Measurements from ENCODE around the gene MAGEB6B. TPM values are rescaled to one million over a fixed set of nuclear protein-coding genes. Genes with fewer than 3 reads are reported as not detected.

The MAGEB6B gene
- not detected in 2 replicates for total RNA-seq (2016; rRNA removed; fragmentation: Illumina TruSeq; extraction: Trizol)
- total RNA-seq (2016; cell fraction: cytosol; rRNA removed; fragmentation: Illumina TruSeq; extraction: Trizol; ENCODE audit: low read depth): not detected in 2 replicates
- not detected in 2 replicates for total RNA-seq (2016; cell fraction: insoluble cytoplasmic fraction; rRNA removed; fragmentation: Illumina TruSeq; extraction: Trizol)
- not detected in 2 replicates for total RNA-seq (2016; cell fraction: membrane; rRNA removed; fragmentation: Illumina TruSeq; extraction: Trizol)
- not detected in 2 replicates for total RNA-seq (2016; cell fraction: nucleus; rRNA removed; fragmentation: Illumina TruSeq; extraction: Trizol)
- not detected in 2 replicates for polyA plus RNA-seq (2011; rRNA removed)
- polyA plus RNA-seq (2011; cell fraction: cytosol; rRNA removed): not detected in 2 replicates
- not detected in 2 replicates for polyA plus RNA-seq (2011; cell fraction: nucleus; rRNA removed)
- not detected in 2 replicates for polyA plus RNA-seq (2012)
- polyA plus RNA-seq (2016; cell fraction: cytosol; fragmentation: Illumina TruSeq; extraction: Trizol; ENCODE audit: low read depth): not detected in 2 replicates
- not detected in 2 replicates for polyA plus RNA-seq (2016; cell fraction: insoluble cytoplasmic fraction; fragmentation: Illumina TruSeq; extraction: Trizol; ENCODE audit: low read depth)
- polyA plus RNA-seq (2016; cell fraction: membrane; fragmentation: Illumina TruSeq; extraction: Trizol; ENCODE audit: low read depth): not detected in 2 replicates
- not detected in 2 replicates for polyA plus RNA-seq (2016; cell fraction: nucleus; fragmentation: Illumina TruSeq; extraction: Trizol; ENCODE audit: insufficient read depth, low read depth)
- not detected in 2 replicates for polyA minus RNA-seq (2011; rRNA and poly(A)+ RNA removed; ENCODE audit: low replicate concordance)
- not detected in 2 replicates for polyA minus RNA-seq (2011; cell fraction: cytosol; rRNA and poly(A)+ RNA removed)
- not detected in 2 replicates for polyA minus RNA-seq (2011; cell fraction: nucleus; rRNA and poly(A)+ RNA removed)
- Bru-seq, nascent RNA: not detected
- BruChase-seq, experiment 1, labeled RNA remaining after a 6-hour chase: not detected
- BruChase-seq, experiment 2, labeled RNA remaining after a 2-hour chase: not detected
- long read RNA-seq, experiment 1: 0 reads
- long read RNA-seq, experiment 2: 0 reads

GRCh38 chrX:26160301-26160700 is at the start of gene MAGEB6B:
MAGEB6B (plus strand) TSS chrX:26160601; CDS start chrX:26160601, 0 bp downstream.
- H2AFZ ChIP-seq (ENCODE audit: low read length): no peak within 1 kb of the TSS
- H3K27ac ChIP-seq (ENCODE audit: extremely low read length, insufficient read depth, low read length): no peak within 1 kb of the TSS
- in situ Hi-C loops (cut with HindIII; ENCODE audit: extremely low pct_ligation_motif_present, low pct_unique_long_range_greater_than_20kb) (no loop called here), intact Hi-C loops (cut with micrococcal nuclease; ENCODE audit: unreplicated experiment) (no loop called here)
- no peaks in the 10 kb centered on the region for H3K27me3 ChIP-seq (ENCODE audit: control insufficient read depth in 1 of 2, insufficient read depth in 2 of 2, low read length in 2 of 2)
- H3K4me1 ChIP-seq (ENCODE audit: insufficient read depth, low read length): no peaks in the 10 kb centered on the region
- H3K4me2 ChIP-seq (ENCODE audit: low read depth, low read length): no peak within 1 kb of the TSS
- peaks cover 11% of the 10 kb centered on the region; the same call in 1 of the 2 replicates for H3K9me3 ChIP-seq (ENCODE audit: low read length)
- WGBS (ENCODE audit: low lambda C conversion rate): no CpG with 5 or more reads among the region's 10 CpGs
- POLR2A ChIA-PET: no interaction called here
- CTCF ChIA-PET (ENCODE audit: low intra/inter-chr PET ratio, low total read pairs): no interaction called here
- no peaks in the 10 kb centered on the region for H4K20me1 ChIP-seq (ENCODE audit: insufficient read depth, low read length)
- TF ChIP-seq NR2C2 (CRISPR knock-in tag; IDR thresholded peaks at IDR 0.05; ENCODE audit: borderline replicate concordance): no peak
- no peak within 1 kb of the TSS for H3K4me3 ChIP-seq (replicated peaks in 1 of 3; ENCODE audit: insufficient read depth in 1 of 3, low read depth in 2 of 3, low read length in 3 of 3)
- ATAC-seq (no peak), FAIRE-seq (no peak), DNase-seq (ENCODE audit: low spot score) (no peak)
- no TSS peak for BruUV-seq (replicated peaks)
- H3K36me3 ChIP-seq (replicated peaks in 1 of 2; ENCODE audit: control insufficient read depth in 1 of 2, insufficient read depth in 2 of 2, low read length in 2 of 2): no peaks in the 10 kb centered on the region
- no peaks in the 10 kb centered on the region for H3K79me2 ChIP-seq (ENCODE audit: insufficient read depth, low read length)
- H3K9ac ChIP-seq (ENCODE audit: insufficient read depth, low read depth, low read length): no peak within 1 kb of the TSS

GRCh38 chrX:26138274-26138673 is 22.1 kb upstream of the MAGEB6B start, which contains the start of gene MAGEB18:
MAGEB18 (plus strand) TSS chrX:26138343; CDS start chrX:26138986, 643 bp downstream.
- CTCF ChIA-PET (ENCODE audit: low intra/inter-chr PET ratio, low total read pairs): no interaction called here
- Histone ChIP-seq H3K36me3 (replicated peaks in 1 of 2; ENCODE audit: control insufficient read depth in 1 of 2, insufficient read depth in 2 of 2, low read length in 2 of 2) (no peaks in the 10 kb centered on the region), H3K27me3 (ENCODE audit: control insufficient read depth in 1 of 2, insufficient read depth in 2 of 2, low read length in 2 of 2) (no peaks in the 10 kb centered on the region), H3K4me2 (ENCODE audit: low read depth, low read length) (no peak within 1 kb of the TSS), H3K4me1 (ENCODE audit: insufficient read depth, low read length) (no peaks in the 10 kb centered on the region), H3K9ac (ENCODE audit: insufficient read depth, low read depth, low read length) (no peak within 1 kb of the TSS), H3K79me2 (ENCODE audit: insufficient read depth, low read length) (no peaks in the 10 kb centered on the region), H3K27ac (ENCODE audit: extremely low read length, insufficient read depth, low read length) (no peak within 1 kb of the TSS), H2AFZ (ENCODE audit: low read length) (no peak within 1 kb of the TSS), H4K20me1 (ENCODE audit: insufficient read depth, low read length) (no peaks in the 10 kb centered on the region), H3K9me3 (ENCODE audit: low read length) (no peaks in the 10 kb centered on the region), H3K4me3 (replicated peaks in 1 of 3; ENCODE audit: insufficient read depth in 1 of 3, low read depth in 2 of 3, low read length in 3 of 3) (no peak within 1 kb of the TSS)
- WGBS (ENCODE audit: low lambda C conversion rate): 13% methylated on average over 2 of the region's 11 CpGs
- no peak for ATAC-seq
- no TSS peak for BruUV-seq (replicated peaks)
- POLR2A ChIA-PET: no interaction called here
- DNase-seq (ENCODE audit: low spot score): no peak
- intact Hi-C loops (cut with micrococcal nuclease; ENCODE audit: unreplicated experiment) (no loop called here), in situ Hi-C loops (cut with HindIII; ENCODE audit: extremely low pct_ligation_motif_present, low pct_unique_long_range_greater_than_20kb) (no loop called here)
- FAIRE-seq: no peak
- no peak for TF ChIP-seq MXD4 (CRISPR knock-in tag; IDR thresholded peaks at IDR 0.05)

Data from HepG2 (cell line).